ENCODE results near the gene ITPR2.
"Not testable (repeated sequence)": the region's sequence is repeated elsewhere in the genome, so short reads cannot be mapped to it uniquely, and the experiment has no call there.

ITPR2 gene

GRCh38 chr12:26678697-26679660 is 154.0 kb downstream of the ITPR2 start:
- no peak overlapping the region for H3K4me3 ChIP-seq (ENCODE audit: low read depth, low read length)
- TF ChIP-seq, protein P1, sequence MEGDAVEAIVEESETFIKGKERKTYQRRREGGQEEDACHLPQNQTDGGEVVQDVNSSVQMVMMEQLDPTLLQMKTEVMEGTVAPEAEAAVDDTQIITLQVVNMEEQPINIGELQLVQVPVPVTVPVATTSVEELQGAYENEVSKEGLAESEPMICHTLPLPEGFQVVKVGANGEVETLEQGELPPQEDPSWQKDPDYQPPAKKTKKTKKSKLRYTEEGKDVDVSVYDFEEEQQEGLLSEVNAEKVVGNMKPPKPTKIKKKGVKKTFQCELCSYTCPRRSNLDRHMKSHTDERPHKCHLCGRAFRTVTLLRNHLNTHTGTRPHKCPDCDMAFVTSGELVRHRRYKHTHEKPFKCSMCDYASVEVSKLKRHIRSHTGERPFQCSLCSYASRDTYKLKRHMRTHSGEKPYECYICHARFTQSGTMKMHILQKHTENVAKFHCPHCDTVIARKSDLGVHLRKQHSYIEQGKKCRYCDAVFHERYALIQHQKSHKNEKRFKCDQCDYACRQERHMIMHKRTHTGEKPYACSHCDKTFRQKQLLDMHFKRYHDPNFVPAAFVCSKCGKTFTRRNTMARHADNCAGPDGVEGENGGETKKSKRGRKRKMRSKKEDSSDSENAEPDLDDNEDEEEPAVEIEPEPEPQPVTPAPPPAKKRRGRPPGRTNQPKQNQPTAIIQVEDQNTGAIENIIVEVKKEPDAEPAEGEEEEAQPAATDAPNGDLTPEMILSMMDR (IDR thresholded peaks at IDR 0.05; ENCODE audit: borderline replicate concordance, insufficient read depth, low read depth, low read length) = no peak

DNA sequence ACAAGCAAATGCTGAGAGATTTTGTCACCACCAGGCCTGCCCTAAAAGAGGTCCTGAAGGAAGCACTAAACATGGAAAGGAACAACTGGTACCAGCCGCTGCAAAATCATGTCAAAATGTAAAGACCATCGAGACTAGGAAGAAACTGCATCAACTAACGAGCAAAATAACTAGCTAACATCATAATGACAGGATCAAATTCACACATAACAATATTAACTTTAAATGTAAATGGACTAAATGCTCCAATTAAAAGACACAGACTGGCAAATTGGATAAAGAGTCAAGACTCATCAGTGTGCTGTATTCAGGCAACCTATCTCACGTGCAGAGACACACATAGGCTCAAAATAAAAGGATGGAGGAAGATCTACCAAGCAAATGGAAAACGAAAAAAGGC is 161.5 kb downstream of the ITPR2 start:
- not testable (repeated sequence) for H3K4me3 ChIP-seq (ENCODE audit: low read depth, low read length)

DNA sequence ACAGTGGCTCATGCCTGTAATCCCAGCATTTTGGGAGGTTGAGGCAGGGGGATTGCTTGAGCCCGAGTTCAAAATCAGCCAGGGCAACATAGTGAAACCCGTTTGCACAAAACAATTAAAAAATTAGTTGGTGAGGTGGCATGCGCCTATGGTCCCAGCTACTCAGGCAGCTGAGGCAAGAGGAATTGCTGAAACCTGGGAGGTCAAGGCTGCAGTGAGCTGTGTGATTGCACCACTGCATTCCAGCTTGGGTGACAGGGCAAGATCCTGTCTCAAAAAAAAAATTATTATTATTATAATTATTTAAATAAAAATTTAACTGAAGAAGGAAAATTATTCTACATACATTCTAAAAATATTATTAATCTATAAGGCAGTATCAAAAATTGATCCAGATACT is 164.1 kb downstream of the ITPR2 start:
- TF ChIP-seq, protein P1 (IDR thresholded peaks at IDR 0.05; ENCODE audit: borderline replicate concordance, insufficient read depth, low read depth, low read length) = no peak
- no peak overlapping the region for H3K4me3 ChIP-seq (ENCODE audit: low read depth, low read length)

GRCh38 chr12:26668230-26668629 is 164.8 kb downstream of the ITPR2 start:
- no peak overlapping the region for H3K4me3 ChIP-seq (ENCODE audit: low read depth, low read length)

DNA sequence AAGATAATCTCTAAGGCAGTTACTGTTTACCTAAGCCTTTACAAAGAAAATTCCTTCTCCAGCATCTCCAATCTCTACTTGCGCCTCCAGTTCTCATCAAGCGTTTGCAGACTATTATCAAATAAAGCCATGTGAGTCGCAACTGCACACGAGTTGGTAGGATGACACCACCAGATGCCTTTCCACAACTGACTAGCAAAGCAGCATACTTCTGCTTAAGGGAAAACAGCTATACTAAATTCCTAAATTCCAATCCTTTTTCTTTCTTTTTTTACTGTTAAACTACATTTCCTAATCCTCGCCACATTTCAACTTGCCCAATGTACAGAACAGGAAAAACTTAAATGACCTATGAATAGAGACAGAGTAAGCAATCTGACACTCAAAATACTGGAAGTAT is 166.7 kb downstream of the ITPR2 start:
- no peak overlapping the region for H3K4me3 ChIP-seq (ENCODE audit: low read depth, low read length)
- TF ChIP-seq, protein P1 (IDR thresholded peaks at IDR 0.05; ENCODE audit: borderline replicate concordance, insufficient read depth, low read depth, low read length) = no peak

More at GRCh38 chr12:26668230-26668629, 164.8 kb downstream of the ITPR2 start:
- TF ChIP-seq, protein P1 (IDR thresholded peaks at IDR 0.05; ENCODE audit: borderline replicate concordance, insufficient read depth, low read depth, low read length) = no peak

DNA sequence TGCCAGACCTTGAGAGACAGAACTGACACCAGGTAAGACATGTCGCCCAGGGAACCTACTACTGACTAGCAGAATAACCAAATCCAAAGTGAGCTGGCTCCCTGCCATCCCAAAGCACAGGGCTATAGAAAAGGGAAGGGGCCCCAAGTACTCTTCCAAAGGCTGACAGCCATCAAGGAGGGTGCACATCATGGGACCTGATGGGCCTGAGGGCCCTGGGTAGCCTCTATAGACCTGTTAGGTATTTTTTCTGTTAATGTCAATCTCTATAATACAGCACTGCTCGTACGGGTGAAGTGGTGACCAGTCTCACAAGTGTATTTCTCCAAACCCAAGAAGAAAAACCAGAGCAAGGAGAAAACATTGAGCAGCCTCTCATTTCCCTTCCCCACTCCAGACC is 171.6 kb downstream of the ITPR2 start:
- TF ChIP-seq, protein P1 (IDR thresholded peaks at IDR 0.05; ENCODE audit: borderline replicate concordance, insufficient read depth, low read depth, low read length) = no peak
- H3K4me3 ChIP-seq (ENCODE audit: low read depth, low read length) = no peak overlapping the region

GRCh38 chr12:26659930-26660329 is 173.1 kb downstream of the ITPR2 start:
- TF ChIP-seq, protein P1 (IDR thresholded peaks at IDR 0.05; ENCODE audit: borderline replicate concordance, insufficient read depth, low read depth, low read length) = no peak
- H3K4me3 ChIP-seq (ENCODE audit: low read depth, low read length) = no peak overlapping the region

Data from GM12875 (cell line).